Hepatocyte (in vitro differentiated cells): Measurements from ENCODE around the gene EXOC7. TPM values are rescaled to one million over a fixed set of nuclear protein-coding genes. Genes with fewer than 3 reads are reported as not detected.
A peak's percentile ranks its signal among the peaks of the same experiment; 100 is the strongest.

ENCODE experiments used
- DNase-seq: peaks from one replicate; pipeline ENCODE4 v3.0.0-alpha.2; 2016; ENCODE audit warnings: low spot score
- H2AFZ ChIP-seq: fragments of 200-600 bp; sonication (generic); 2 replicates; pipeline ENCODE4 v1.6.0; 2016; ENCODE audit warnings: antibody characterized with exemption, mild to moderate bottlenecking
- H3K27ac ChIP-seq: fragments of 200-600 bp; sonication (generic); 2 replicates; pipeline ENCODE4 v1.5.1; 2016; ENCODE audit warnings: mild to moderate bottlenecking
- H3K27me3 ChIP-seq: fragments of 200-600 bp; sonication (generic); 2 replicates; pipeline ENCODE4 v1.6.1; 2016
- H3K36me3 ChIP-seq: fragments of 200-600 bp; sonication (generic); replicated peaks from 2 replicates; pipeline ENCODE4 v1.5.1; 2016; ENCODE audit warnings: low read depth; ENCODE audit not compliant: insufficient read depth
- H3K4me1 ChIP-seq: fragments of 200-600 bp; sonication (generic); 2 replicates; pipeline ENCODE4 v1.5.1; 2016; ENCODE audit warnings: mild to moderate bottlenecking, moderate library complexity; ENCODE audit not compliant: insufficient read depth
- H3K4me2 ChIP-seq: fragments of 200-600 bp; sonication (generic); 2 replicates; pipeline ENCODE4 v1.6.0; 2016
- H3K4me3 ChIP-seq: fragments of 200-600 bp; sonication (generic); 2 replicates; pipeline ENCODE4 v1.5.1; 2016; ENCODE audit warnings: mild to moderate bottlenecking
- H3K79me2 ChIP-seq: fragments of 200-600 bp; sonication (generic); 2 replicates; pipeline ENCODE4 v1.6.0; 2017; ENCODE audit warnings: mild to moderate bottlenecking
- H3K9me2 ChIP-seq: fragments of 200-600 bp; sonication (generic); replicated peaks from 2 replicates; pipeline ENCODE4 v1.6.0; 2017; ENCODE audit warnings: mild to moderate bottlenecking; ENCODE audit not compliant: insufficient read depth
- H3K9me3 ChIP-seq: fragments of 200-600 bp; sonication (generic); 2 replicates; pipeline ENCODE4 v1.5.1; 2016; ENCODE audit warnings: low read depth, mild to moderate bottlenecking
- H4K20me1 ChIP-seq: fragments of 200-600 bp; sonication (generic); 2 replicates; pipeline ENCODE4 v1.6.0; 2016; ENCODE audit warnings: mild to moderate bottlenecking; ENCODE audit not compliant: insufficient read depth, poor library complexity, severe bottlenecking
- EZH2 ChIP-seq: fragments of 200-600 bp; sonication (generic); IDR thresholded peaks from 2 replicates; pipeline ENCODE4 v1.6.1; 2016; ENCODE audit warnings: antibody characterized with exemption, mild to moderate bottlenecking, borderline replicate concordance
- EZH2phosphoT487 ChIP-seq: fragments of 200-600 bp; sonication (generic); IDR thresholded peaks from one replicate; pipeline ENCODE4 v1.6.1; 2018; ENCODE audit warnings: antibody characterized with exemption, mild to moderate bottlenecking, low read depth, moderate library complexity; ENCODE audit not compliant: unreplicated experiment, severe bottlenecking
- WGBS: methylation state at CpG from one replicate; pipeline ENCODE4 v1.1.6; 2016; ENCODE audit warnings: low lambda C conversion rate; ENCODE audit errors: missing lambda C conversion rate; 5-methylcytosine and 5-hydroxymethylcytosine counted together
- polyA plus RNA-seq: library from polyadenylated mRNA; unstranded; fragments of >200 nt; fragmentation: Nextera tagmentation; extraction: Ambion mirVana; gene quantifications from 2 replicates; pipeline ENCODE4 v1.2.1, GENCODE V29; 2016
- total RNA-seq: library from RNA; depleted of rRNA; stranded (reverse); fragments of >200 nt; gene quantifications from 2 replicates; pipeline ENCODE4 v1.2.3, GENCODE V29; 2014
- TF ChIP-seq, protein P1 (sequence below): fragments of 200-600 bp; sonication (generic); IDR thresholded peaks from 2 replicates; pipeline ENCODE4 v1.5.1; 2016; ENCODE audit warnings: antibody characterized with exemption, mild to moderate bottlenecking; ENCODE audit not compliant: poor library complexity

EXOC7 gene
- total and polyA plus RNA-seq, 2 experiments from 2014 or later: 92.9 to 95.6 TPM

DNA sequence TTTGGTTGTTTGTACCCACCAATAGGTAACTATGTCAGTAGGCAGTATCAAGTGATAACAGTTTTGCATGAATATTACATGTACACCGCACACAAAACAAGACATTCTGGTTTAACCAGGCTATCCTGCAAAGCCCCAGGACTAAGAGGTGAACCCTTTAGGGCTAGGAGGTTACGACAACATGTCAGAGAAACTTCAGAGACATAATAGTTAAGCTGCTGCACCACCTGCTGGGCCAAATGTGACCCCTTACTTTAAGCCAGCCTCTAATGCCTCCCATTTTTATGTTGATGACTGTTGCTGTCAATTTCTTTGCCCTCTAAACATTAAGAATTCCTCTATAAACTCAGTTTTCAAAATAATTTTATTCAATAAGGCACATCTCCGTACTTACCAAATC lies 46.7 kb downstream of the EXOC7 start:
- H3K36me3 ChIP-seq: peaks cover 3% of the 10 kb centered on the region
- no peak for TF ChIP-seq EZH2
- TF ChIP-seq, protein P1, sequence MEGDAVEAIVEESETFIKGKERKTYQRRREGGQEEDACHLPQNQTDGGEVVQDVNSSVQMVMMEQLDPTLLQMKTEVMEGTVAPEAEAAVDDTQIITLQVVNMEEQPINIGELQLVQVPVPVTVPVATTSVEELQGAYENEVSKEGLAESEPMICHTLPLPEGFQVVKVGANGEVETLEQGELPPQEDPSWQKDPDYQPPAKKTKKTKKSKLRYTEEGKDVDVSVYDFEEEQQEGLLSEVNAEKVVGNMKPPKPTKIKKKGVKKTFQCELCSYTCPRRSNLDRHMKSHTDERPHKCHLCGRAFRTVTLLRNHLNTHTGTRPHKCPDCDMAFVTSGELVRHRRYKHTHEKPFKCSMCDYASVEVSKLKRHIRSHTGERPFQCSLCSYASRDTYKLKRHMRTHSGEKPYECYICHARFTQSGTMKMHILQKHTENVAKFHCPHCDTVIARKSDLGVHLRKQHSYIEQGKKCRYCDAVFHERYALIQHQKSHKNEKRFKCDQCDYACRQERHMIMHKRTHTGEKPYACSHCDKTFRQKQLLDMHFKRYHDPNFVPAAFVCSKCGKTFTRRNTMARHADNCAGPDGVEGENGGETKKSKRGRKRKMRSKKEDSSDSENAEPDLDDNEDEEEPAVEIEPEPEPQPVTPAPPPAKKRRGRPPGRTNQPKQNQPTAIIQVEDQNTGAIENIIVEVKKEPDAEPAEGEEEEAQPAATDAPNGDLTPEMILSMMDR: peak; percentile 9
- TF ChIP-seq EZH2phosphoT487: no peak
- H3K9me2 ChIP-seq: no peaks in the 10 kb centered on the region
- H3K27me3 ChIP-seq: no peaks in the 10 kb centered on the region
- peaks cover 11% of the 10 kb centered on the region for H3K79me2 ChIP-seq
- H3K27ac ChIP-seq: no peak overlapping the region
- no peaks in the 10 kb centered on the region for H3K9me3 ChIP-seq
- DNase-seq: no peak
- no peaks in the 10 kb centered on the region for H4K20me1 ChIP-seq
- WGBS: 91% methylated on average over 3 of the region's 3 CpGs
- no peaks in the 10 kb centered on the region for H3K4me1 ChIP-seq
- H3K4me3 ChIP-seq: no peak overlapping the region
- no peak overlapping the region for H3K4me2 ChIP-seq
- no peak overlapping the region for H2AFZ ChIP-seq

DNA sequence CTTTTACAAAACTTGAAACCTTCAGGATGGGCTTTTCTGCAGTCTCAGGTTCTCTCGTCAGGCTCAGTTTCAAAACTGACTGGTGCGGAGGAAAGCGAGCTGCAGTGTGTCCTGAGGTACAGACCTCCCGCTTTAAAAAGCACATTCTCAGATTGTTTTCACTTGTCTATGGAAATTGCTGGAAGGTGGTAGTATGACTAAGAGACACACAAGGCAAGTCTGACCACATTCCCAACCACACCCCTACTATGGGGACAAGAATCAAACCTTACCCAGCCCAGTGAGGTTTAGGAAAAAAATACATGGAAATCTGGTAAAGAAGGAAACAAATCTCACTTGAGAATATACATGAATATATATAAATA lies 49.5 kb downstream of the EXOC7 start:
- WGBS: 93% methylated on average over 4 of the region's 4 CpGs
- Histone ChIP-seq H3K9me3 (no peaks in the 10 kb centered on the region), H3K79me2 (peaks cover 16% of the 10 kb centered on the region), H3K4me1 (no peaks in the 10 kb centered on the region), H4K20me1 (no peaks in the 10 kb centered on the region), H2AFZ (no peak overlapping the region), H3K4me2 (peak overlapping the region; percentile 6), H3K27ac (peak overlapping the region; percentile 84), H3K27me3 (no peaks in the 10 kb centered on the region), H3K9me2 (no peaks in the 10 kb centered on the region), H3K36me3 (no peaks in the 10 kb centered on the region), H3K4me3 (no peak overlapping the region)
- no peak for DNase-seq
- TF ChIP-seq EZH2: no peak
- TF ChIP-seq, protein P1: no peak
- no peak for TF ChIP-seq EZH2phosphoT487

DNA sequence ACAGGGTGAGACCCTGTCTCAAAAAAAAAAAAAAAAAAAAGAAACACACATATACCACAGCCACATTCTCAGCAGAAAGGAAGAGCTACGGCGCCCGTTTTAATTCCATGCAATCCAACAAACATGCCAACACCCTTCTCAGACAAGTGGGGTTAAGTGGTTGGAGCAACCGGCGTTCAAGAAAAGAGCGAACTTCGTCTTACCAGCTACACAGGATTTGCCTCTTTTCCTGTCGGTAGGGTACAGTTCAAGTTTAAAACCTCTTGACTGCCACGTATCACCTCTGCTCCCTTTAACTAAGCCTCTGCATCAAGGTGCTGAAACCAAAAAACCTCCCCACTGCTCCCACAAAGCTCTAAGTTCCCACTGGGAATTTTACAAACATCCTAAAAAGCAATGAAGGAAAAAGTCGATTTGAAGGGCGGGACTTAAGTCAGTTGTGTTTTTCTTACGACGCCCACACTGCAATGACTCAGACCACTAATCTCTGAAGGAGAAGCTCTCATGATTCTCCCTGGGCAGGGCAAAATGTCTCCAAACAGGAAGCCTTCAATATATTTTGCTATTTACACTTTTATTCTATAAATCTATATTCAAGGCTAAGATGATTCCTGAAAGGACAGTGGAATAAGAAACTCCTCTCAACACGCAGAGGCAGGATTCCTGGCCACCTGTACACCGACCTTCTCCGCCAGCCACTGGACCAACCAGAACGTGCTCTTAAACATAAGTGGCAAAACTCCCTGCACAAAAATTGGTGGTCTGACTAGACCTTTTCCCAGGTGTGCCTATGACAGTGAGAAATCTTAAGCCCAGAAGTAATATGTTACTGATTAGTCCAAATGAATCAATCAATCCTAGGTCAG lies 50.1 kb downstream of the EXOC7 start:
- WGBS: 88% methylated on average over 17 of the region's 17 CpGs
- no peaks in the 10 kb centered on the region for H3K4me1 ChIP-seq
- no peak overlapping the region for H2AFZ ChIP-seq
- no peaks in the 10 kb centered on the region for H3K9me2 ChIP-seq
- no peaks in the 10 kb centered on the region for H4K20me1 ChIP-seq
- H3K9me3 ChIP-seq: no peaks in the 10 kb centered on the region
- H3K27ac ChIP-seq: peak overlapping the region; percentile 84
- H3K36me3 ChIP-seq: no peaks in the 10 kb centered on the region
- peak; percentile 44 for DNase-seq
- no peaks in the 10 kb centered on the region for H3K27me3 ChIP-seq
- H3K4me2 ChIP-seq: peak overlapping the region; percentile 6
- TF ChIP-seq, protein P1: no peak
- TF ChIP-seq EZH2 (no peak), EZH2phosphoT487 (no peak)
- no peak overlapping the region for H3K4me3 ChIP-seq
- H3K79me2 ChIP-seq: peaks cover 16% of the 10 kb centered on the region
